GM19023 (cell line): ENCODE results near the gene PDGFB.
"Not testable (repeated sequence)": the region's sequence is repeated elsewhere in the genome, so short reads cannot be mapped to it uniquely, and the experiment has no call there.

Experiments used
- ATAC-seq: cut with Tn5 transposase; IDR thresholded peaks from one replicate; pipeline ENCODE4 v1.9.1; 2021; ENCODE audit warnings: mild to moderate bottlenecking, moderate library complexity; ENCODE audit not compliant: unreplicated experiment

Gene PDGFB

DNA sequence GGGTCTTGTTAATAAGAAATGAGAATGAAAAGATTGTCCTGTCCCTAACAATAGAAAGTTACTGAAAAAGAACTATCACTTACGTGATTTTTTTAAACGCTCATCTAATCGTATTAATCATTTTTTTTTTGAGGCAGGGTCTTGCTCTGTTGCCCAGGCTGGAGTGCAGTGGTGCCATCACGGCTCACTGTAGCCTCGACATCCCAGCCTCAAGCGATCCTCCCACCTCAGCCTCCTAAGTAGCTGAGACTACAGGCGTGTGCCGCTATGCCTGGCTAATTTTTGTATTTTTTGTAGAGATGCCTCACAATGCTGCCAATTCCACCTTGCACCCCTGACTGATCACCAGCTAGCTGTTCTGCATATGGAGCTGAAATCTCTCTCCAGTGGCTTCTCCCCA is 15.7 kb downstream of the PDGFB start:
- ATAC-seq, result no peak

DNA sequence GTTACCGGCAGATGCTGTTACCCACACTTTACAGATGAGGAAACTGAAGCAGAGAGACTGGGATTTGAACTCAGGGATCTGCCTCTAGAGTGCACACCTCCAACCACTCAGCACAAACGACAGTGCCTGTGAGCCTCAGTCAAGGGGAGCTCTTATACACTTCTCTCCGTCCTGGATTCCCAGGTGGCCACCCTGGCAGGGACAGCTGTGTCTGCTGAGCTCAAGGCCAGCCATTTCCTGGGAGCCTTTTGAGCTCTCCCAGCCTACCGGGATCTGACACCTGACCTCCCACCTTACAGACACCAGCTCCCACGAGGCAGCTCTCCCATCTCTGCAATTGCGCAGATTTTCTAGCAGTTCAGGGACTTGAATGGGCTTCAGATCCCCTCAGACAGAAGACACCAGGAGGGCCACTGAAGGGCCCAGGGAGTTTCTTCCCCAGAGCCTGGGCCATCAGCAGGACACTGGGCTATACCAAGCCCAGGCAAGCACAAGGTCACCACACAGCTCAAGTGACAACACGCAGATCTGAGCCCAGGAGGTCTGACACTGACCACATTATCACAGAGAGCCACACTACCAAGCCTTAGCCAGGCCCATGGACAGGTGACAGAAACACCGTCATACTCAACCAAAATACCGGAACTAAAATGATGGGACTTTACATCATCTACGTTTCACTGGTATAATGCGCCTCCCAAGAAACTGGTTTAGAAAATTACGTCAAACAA is 17.1 kb downstream of the PDGFB start:
- ATAC-seq, result no peak

DNA sequence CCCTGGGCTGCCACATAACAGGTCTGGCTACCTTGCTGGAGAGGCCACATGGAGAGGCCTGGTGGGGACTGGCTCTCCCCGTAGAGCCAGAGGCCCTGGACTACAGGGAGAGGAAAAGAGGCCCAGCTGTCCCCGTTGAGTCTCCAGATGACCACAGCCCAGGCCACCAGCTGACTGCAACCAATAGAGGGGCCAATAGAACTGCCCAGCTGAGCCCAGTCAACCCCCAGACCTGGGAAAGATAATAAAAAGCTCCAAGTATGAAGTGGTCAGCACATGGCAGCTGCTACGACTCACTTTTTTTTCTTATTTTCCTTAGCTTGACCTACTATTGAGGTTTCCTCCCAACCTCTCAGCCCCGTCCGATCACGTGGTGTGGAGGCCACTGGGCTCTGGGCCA is 18.4 kb downstream of the PDGFB start:
- no peak for ATAC-seq

DNA sequence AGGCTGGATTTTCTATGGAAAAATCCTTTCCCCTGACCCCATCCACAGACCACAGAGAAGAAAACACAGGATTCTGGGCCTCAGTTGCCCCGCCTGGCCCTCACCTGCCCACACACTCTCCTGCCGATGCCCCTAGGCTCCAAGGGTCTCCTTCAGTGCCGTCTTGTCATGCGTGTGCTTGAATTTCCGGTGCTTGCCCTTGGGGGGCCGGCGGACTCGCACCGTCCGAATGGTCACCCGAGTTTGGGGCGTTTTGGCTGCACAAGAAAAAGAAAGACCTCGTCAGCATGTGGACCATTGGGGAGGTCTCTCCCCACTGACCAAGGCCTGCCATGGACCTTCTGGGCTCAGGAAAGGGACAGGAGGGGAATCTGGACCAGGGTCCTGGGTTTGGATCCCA is 19.2 kb downstream of the PDGFB start:
- no peak for ATAC-seq

DNA sequence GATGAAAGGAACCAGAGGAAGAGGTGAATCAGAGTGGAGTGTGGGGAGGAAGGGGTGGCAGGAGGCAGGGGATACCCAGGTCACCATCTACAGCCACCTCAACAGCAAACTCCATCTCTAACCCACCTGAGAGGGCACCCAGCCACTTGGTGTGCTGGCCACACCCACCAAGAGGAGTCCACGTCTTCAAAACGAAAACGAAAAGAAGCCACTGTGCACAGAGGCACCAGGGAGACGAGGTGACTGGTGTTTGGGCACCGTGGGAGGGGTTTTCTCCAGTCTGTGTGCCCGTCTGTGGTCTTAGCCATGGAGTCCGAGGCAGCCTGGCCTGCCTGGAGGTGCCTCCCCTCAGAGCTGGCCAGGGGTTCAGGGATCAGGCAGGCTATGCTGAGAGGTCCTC is 20.2 kb downstream of the PDGFB start:
- no peak for ATAC-seq

DNA sequence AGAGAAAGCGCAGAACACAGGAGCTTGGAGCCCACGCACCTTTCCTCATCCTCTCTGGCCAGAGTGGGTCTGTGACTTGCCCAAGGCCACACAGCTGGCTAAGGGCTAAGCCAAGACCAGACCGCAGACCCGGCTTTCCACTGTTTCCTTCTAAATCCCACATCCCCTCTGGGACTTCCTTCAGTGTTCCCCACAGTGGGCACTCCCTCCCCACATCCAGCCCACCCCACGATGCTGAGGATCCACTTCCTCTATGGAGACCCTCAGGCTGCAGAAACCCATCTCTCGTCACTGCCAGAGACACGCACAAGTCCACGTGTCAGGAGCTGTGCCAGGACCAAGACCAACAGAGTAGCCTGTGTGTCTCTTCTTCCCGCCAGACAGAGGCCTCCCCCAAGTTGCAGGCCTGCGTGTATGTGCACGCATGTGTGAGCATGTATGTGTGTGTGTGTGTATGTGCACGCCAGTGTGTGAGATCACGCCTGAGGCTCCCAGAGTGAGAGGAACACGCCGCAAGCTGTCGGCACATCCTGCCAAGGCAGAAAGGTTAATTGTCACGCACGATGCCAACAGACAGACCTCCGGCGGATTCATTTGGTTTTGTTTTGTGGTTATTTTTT is 21.6 kb downstream of the PDGFB start:
- ATAC-seq, result no peak

DNA sequence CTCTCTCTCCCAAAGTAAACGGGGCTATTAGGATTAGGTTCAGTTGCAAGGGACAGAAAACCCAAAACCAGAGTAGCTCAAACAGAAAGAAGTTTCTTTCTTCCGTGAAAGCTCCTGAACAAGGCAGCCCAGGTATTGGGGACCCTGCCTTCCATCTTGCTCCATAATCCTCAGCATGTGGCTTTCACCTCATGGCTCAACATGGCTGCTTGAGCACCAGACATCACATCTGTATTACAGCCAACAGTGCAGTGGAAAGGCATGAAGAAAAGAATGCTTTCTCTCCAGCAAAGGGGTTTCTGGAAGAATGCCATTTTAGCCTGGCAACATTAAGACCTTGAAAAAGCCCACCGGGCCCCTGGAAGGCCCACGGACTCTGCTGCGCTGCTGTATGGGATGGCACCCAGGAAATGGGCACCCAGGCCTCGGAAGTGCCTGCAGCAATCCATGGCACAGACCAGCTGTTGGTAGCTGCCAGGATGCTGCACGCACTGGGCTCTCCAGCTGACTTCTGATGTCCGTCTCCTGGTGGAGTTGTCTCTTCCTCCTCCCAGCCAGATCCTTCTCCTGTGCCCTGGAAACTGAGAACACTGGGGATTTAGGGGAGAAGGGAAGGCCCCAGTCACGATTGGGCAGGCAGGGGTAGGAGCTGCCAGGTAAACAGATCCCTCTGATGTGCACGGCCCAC is 22.6 kb downstream of the PDGFB start:
- ATAC-seq, result no peak

DNA sequence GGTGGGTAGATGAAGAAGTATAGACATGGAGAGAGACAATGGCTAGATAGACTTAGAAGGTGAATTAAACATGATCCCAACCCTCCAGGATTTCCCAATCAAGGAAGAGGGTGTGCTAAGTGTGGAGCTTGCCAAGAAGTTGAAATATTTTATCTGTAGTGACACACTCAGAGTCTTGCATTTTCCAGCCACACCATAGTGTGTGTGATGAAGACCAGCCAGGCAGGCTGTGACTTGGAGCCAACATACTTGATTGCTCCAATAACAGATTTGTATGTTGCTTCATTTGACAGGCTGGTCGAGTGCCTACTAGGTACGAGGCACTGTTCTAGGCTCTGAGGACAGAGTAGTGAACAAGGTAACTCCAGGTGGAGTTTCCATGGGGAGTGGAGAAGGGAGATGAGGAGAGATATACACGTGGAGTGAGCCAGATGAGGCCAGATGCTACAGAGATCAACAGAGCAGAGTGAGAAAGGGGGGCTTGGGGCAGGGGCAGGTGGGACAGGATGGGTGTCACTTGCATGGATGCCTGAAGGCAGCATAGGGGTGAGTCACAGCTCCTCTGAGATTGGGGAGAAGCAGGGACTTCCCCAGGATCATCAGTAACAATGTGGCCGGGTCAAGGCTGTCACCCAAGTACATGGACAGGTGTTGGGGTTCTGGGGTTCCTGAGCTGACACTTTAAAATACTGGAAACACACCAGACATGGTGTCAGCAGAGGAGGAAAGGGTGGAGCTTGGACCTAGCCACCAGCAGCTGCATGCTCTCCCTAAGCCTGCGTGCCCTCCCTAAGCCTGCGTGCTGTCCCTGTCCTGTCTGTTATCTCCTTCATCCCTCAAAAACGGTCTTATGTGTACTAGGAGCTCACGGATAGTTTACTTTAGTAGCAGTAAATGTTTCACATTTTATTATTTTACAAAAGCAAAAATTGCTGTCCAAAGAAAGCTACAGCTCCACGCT is 23.6 kb downstream of the PDGFB start:
- no peak for ATAC-seq

DNA sequence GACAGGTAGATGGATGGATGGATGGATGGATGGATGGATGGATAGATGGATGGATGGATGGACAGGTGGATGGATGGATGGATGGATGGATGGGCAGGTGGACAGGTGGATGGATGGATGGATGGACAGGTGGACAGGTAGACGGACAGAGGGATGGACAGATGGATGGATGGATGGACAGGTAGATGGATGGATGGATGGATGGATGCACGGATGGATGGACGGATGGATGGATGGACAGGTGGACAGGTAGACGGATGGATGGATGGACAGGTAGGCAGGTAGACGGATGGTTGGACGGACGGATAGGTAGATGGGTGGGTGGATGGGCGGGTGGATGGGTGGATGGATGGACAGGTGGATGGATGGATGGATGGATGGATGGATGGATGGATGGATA is 24.3 kb downstream of the PDGFB start:
- no peak for ATAC-seq

DNA sequence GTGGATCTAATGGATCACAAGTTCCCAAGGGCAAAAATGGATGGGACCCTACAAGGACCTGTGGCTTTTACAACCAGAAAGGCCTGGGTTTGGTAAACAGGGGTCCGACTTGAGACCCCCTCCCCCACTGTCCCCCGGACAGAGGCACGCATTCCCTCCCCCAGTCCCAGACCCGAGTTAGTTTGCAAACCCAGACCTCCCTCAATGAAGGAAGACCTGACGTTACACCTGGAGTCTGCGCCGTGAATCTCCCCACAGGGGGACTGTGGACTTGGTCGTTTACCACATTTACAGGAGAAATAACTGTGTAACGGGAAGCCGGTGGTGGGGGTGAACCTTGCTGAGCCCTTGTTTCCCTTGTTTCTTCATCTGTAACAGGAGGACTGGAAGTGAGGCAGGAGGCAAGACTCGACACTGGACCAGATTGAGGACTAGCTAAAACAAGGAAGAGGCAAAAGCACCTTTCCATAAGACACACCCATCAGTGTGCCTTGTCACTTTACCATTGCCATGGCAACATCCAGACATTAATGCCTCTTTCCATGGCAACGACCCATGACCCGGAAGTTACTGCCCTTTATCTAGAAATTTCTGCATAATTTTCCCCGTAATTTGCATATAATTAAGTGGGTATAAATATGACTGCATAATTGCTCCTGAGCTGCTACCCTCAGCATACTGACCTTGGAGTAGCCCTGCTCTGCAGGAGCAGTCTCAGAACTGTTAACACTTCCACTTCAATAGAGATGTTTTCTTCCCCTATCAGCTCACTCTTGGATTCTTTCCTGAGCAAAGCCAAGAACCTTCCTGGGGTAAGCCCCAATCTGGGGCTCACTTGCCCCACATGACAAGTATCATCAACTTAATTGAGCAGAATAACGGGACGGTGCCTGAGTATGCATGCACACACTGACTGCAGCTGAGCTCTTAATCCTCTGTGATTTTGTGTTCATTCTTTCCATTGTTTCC is 25.4 kb downstream of the PDGFB start:
- no peak for ATAC-seq

DNA sequence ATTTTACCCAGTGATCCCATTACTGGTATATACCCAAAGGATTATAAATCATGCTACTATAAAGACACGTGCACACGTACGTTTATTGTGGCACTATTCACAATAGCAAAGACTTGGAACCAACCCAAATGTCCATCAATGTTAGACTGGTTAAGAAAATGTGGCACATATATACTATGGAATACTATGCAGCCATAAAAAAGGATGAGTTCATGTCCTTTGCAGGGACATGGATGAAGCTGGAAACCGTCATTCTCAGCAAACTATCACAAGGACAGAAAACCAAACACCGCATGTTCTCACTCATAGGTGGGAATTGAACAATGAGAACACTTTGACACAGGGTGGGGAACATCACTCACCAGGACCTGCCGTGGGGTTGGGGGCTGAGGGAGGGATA is 26.4 kb downstream of the PDGFB start:
- ATAC-seq, result not testable (repeated sequence)

DNA sequence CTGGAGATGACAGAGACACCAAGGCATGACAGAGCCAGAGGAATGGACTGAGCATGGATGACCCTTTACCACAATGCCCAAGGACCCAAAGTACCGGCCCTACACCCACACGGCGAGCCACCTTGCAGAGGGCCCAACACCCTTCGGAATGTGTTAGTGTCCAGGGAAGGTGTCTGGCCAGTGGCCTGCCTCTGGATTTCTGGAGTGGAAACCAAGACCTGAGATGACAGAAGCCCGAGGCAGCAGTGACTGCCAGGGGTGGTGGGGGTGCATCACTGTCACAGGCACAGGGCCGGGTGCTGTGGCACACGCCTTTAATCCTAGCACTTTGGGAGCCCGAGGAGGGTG is 28.7 kb downstream of the PDGFB start:
- no peak for ATAC-seq

DNA sequence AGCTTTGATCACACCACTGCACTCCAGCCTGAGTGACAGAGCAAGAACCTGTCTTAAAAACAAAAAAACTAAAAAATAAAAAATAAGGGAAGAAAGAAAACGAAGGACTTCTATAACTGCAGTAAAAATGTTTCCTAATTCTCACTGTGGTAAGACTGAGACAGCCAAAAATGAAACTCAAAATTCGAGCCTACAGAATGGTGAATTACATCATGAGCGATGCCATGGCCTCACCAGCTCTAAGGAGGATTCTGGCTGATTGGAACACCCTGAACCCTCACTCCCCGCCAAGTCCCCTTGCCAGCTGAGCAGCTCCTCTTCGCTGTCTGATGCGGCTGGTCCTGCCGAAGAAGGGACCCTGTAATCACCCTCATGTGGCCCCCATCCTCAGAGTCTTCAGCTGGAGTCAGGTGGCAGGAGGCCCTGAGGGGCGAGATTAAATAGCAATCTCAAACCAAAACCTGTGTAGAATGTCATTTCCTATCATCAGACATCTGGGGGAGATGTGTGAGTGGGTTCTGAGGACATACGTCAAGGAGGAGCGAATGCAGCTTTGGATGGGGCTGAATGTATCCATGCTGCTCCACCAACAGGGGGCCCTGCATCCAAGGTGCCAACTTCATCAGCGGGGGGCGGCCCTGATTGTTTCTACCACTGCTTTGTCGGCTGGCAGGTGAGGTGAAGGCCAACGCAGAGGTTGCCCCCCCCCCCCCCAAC is 29.2 kb downstream of the PDGFB start:
- no peak for ATAC-seq

DNA sequence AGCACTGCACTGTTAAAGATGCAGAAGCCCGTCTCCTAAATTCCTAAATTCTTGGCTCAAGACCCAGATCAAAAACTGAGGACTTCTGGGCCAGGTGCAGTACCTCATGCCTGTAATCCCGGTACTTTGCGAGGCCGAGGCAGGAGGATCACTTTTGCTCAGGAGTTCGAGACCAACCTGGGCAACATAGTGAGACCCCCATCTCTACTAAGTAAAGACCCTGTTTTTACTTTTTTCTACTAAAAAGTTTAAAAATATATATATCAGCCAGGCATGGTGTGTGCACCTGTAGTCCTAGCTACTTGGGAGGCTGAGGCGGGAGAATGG is 29.7 kb downstream of the PDGFB start:
- ATAC-seq, result no peak

DNA sequence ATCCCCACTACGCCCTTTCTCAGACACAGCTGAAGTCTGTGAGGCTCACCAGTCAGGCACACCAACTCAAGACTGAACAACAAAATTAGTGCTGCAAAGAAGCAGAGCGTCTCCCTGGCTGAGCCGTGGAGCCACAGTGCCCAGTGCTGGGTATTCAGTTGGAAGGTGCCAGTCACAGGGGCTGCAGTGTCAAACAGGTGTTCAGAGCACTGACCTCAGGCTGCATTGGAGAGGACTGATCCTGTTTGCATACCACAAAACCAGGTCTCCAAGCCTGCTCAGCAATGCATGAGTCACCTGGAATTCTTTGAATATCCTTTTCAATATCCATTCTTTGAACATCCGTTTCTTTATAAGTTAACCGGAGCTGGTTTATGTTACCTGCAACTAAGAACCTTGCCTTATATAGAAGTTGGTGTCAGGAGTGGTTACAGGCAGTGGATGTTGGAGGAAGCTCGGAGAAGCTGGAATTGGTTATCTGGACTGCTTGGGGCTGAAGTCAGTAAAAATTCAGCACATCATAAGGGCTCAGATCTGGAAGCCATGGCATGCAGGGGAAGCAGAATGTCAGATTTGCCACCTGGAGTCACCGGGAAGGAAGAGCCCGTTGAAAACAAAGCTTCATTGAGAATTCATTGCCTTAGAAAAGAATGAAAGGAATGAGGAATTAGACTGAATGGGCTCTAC is 30.3 kb downstream of the PDGFB start:
- no peak for ATAC-seq

DNA sequence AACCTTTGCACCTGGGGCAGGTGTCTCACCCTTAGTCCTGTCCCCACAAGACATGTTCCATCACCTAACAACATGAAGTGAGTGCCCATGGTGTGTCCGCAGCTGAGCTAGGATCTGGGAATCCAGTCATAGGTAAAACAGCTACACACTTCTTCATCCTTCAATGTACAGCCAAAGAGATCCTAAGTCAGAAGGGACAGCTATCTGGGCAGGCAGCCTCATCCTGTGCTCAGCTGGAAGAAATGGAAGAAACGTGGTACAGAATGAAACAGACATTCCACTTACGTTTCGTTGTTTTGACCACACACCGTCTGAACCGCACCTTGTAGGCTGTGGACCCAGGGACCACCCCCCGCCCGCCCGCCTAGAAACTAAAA is 30.8 kb downstream of the PDGFB start:
- ATAC-seq, result no peak

DNA sequence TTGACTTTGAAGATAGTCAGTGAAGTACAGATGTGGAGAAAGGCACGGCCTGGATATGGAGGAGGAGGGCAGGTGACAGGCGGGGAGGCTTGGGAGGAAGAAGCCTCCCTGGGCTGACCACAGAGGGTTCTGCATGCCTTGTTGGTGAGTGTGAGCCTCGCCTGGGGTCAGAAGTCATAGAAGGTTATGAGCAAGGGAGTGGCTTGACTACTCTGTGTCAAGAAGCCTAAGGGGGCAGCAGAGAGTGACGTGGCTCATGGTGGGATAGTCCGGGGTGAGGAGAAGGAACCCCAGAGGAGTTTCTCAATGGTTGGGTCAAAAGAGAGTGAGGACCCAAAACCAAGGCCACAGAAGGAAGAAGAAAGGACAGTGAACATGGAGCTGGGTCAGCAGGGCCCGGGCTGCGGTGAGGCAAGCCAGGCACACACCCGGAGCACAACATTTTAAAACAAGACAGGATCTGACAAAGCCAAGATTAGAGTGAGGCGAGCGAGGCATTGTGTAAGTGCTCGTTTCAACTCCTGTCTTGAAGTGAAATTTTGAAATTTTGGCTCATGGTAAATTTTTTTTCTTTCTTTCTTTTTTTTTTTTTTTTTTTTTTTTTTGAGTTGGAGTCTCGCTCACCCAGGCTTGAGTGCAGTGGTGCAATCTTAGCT is 31.9 kb downstream of the PDGFB start:
- no peak for ATAC-seq

DNA sequence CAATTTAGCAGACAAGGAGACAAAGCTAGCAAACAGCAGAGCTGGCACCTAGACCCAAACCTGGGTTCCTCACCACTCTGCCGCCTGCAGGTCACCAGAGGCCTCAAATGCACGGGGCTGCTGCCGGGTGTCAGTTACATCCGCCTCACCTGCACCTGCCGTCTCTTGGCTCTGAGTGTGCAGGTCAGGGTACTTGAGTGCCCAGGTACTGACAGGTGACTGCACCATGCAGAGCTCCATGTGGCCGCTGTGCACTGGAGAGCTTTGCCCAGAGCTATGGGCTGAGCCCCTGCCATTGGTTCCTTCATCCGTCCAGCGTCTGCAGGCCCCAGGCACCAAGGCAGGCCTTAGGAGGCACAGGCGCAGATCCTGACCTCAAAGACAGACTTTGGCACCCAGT is 35.0 kb downstream of the PDGFB start:
- no peak for ATAC-seq
